Measurements from ENCODE around the gene PITPNB.

DNA sequence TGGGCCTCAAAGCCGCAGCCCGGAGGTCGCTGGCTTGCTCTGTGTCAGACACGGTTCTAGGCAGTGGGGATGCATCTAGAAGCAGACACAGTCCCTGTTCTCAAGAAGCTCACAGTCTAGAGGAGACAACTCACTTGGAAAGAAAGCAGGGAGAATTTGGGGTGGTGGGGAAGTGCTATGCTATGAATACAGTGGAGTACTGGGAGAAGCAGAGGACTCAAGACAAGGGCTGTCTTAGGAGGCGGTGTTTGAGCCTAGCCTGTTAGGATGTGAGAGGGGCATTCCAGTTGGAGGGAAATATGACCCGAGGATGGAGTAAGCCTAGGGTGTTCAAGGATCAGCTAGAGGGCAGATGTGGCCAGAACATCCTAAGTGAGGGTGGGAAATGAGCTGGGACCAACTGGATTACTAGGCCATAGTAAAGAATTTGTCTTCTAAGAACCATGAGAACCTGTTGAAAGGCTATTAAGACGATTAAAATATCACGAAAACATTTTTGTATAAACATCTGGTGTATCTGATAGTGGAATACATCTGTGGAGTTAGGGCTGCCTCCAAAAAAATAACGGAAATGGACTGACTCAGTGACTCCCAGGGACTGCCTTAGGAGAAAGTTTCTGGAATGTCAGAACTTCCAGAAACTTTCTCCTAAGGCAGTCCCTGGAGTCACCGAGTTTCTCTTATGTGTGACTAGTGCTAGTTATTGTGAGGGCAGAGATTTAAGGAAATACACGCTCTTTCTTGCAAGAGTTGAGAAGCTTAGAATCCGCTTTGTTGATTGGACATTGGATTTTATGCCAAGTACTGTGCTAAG lies 1.1 kb upstream of the PITPNB start:
- TF ChIP-seq POLR2A (IDR thresholded peaks at IDR 0.05; ENCODE audit: low read depth, low read length) = no peak
- no peak for TF ChIP-seq POLR2AphosphoS5 (IDR thresholded peaks at IDR 0.05; ENCODE audit: low read depth, low read length)
